Activated effector memory CD4-positive, alpha-beta T cell treated with anti-CD3 and anti-CD28 coated beads, Interleukin-2, amount 50 U/mL, for 16 hours (primary cell): Measurements from ENCODE around the gene TXN2.
A peak's percentile ranks its signal among the peaks of the same experiment; 100 is the strongest.
"Not testable (repeated sequence)": the region's sequence is repeated elsewhere in the genome, so short reads cannot be mapped to it uniquely, and the experiment has no call there.

ENCODE experiments used
- DNase-seq: peaks from one replicate; pipeline ENCODE4 v3.0.0-alpha.2; 2020

The TXN2 gene

GRCh38 chr22:36481393-36482168 lies at the start of gene TXN2:
TXN2 (minus strand) TSS chr22:36481640; CDS start chr22:36480837, 803 bp downstream.
- DNase-seq: peak; percentile 98

GRCh38 chr22:36528795-36529751 lies 47.6 kb upstream of the TXN2 start, which contains the start of gene EIF3D:
EIF3D (minus strand) TSS chr22:36529166; CDS start chr22:36526121, 3,045 bp downstream.
- DNase-seq: peak; percentile 99

GRCh38 chr22:36528341-36528740 lies 46.9 kb upstream of the TXN2 start:
- DNase-seq: peak; percentile 66

GRCh38 chr22:36522662-36523061 lies 41.2 kb upstream of the TXN2 start:
- DNase-seq: no peak

- DNase-seq: no peak
These were observed 39.0 kb upstream of the TXN2 start for GRCh38 chr22:36520423-36520822.

- DNase-seq: not testable (repeated sequence)
These were observed 38.5 kb upstream of the TXN2 start for GRCh38 chr22:36519906-36520305.

GRCh38 chr22:36514766-36515165 lies 33.3 kb upstream of the TXN2 start:
- DNase-seq: no peak

- no peak for DNase-seq
These were observed 31.6 kb upstream of the TXN2 start for GRCh38 chr22:36512991-36513390.

GRCh38 chr22:36512333-36512732 lies 30.9 kb upstream of the TXN2 start:
- no peak for DNase-seq

GRCh38 chr22:36510966-36511881 lies 29.8 kb upstream of the TXN2 start:
- DNase-seq: peak; percentile 68

GRCh38 chr22:36510384-36510783 lies 28.9 kb upstream of the TXN2 start:
- DNase-seq: no peak

GRCh38 chr22:36507518-36508010 lies 26.1 kb upstream of the TXN2 start:
- no peak for DNase-seq

- peak; percentile 95 for DNase-seq
These were observed 25.4 kb upstream of the TXN2 start, which contains the start of gene FOXRED2 for GRCh38 chr22:36506637-36507517. FOXRED2 (minus strand) TSS chr22:36507040; CDS start chr22:36506422, 618 bp downstream.

- DNase-seq: no peak
These were observed 24.7 kb upstream of the TXN2 start for GRCh38 chr22:36505998-36506635.

GRCh38 chr22:36497910-36498665 lies 16.6 kb upstream of the TXN2 start:
- DNase-seq: no peak

GRCh38 chr22:36493690-36494110 lies 12.3 kb upstream of the TXN2 start:
- DNase-seq: no peak

- DNase-seq: no peak
These were observed 10.7 kb upstream of the TXN2 start for GRCh38 chr22:36492109-36492508.

- DNase-seq: no peak
These were observed 9.7 kb upstream of the TXN2 start for GRCh38 chr22:36491155-36491554.

GRCh38 chr22:36486619-36487384 lies 5.4 kb upstream of the TXN2 start:
- DNase-seq: peak; percentile 83
